Fibroblast of skin of abdomen (primary cell): ENCODE results near the gene SC5D.

ENCODE experiments used
- DNase-seq: peaks from one replicate; pipeline ENCODE4 v3.0.0-alpha.2; 2013

Gene SC5D

DNA sequence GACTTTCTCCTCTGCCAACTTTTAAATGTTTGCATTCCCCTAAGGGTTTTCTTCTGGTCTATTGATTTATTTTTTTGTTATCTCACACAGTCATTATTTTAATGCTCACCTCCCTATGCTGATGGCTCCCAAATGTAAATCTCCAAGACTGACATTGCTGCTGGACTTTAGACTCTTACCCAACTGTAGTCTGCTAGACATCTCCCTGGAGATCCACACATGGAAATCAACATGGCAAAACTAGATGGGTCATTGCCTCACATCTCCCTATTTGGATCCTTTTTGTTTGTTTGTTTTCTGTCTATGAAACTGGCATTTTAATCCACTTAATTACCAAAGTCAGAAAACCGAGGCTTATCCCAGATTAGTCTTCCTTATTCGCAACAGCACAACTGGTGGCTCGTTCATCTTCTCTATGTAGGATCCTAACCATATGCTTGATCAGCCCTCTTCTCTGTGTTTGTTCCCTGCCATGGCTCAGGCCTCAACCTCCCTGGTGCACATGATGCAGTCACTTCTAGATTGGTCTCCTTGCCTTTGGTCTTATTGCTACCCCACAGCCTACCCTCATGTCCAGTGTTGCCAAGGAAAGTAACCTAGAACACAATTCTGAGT, 37.3 kb downstream of the SC5D start:
- DNase-seq = no peak

GRCh38 chr11:121330614-121331435, 38.3 kb downstream of the SC5D start:
- no peak for DNase-seq

DNA sequence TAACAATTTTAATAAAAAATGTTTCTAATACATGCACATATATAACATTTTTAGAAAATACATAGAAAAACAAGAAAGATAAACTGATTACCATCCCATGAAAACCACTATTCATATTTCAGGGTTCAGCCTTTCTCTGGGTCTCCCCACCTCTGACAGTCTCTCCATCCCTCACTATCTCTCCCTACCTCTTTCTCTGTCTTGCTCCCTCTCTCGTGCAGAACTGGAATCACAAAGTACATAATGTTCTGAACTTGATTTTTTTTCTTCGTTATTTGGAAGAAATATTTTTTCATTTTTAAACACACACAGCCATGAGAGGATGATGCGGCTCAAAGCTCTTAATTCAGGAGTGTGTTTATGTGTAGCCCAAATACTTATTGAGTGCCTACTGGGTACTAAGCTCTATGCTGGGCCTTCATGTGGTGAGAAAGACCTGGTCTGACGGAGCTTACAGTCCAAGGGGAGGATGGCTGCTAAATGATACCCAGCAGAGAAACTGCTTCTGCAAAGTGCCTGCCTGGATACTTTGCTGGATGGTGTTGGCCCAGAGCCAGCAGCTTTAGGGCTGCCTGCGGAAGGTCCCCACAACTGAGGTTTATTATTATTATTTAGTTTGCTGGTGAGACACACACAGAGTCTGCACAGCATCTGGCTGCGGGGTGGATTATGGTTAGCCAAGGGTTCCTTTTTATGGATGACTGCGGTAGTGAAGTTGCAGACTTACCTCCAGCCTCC, 42.6 kb downstream of the SC5D start:
- no peak for DNase-seq

GRCh38 chr11:121336279-121336937, 43.8 kb downstream of the SC5D start:
- DNase-seq = no peak

GRCh38 chr11:121337078-121337477, 44.5 kb downstream of the SC5D start:
- DNase-seq = no peak

GRCh38 chr11:121337740-121338272, 45.2 kb downstream of the SC5D start:
- no peak for DNase-seq

- no peak for DNase-seq
These were observed 46.0 kb downstream of the SC5D start for GRCh38 chr11:121338536-121338935.

DNA sequence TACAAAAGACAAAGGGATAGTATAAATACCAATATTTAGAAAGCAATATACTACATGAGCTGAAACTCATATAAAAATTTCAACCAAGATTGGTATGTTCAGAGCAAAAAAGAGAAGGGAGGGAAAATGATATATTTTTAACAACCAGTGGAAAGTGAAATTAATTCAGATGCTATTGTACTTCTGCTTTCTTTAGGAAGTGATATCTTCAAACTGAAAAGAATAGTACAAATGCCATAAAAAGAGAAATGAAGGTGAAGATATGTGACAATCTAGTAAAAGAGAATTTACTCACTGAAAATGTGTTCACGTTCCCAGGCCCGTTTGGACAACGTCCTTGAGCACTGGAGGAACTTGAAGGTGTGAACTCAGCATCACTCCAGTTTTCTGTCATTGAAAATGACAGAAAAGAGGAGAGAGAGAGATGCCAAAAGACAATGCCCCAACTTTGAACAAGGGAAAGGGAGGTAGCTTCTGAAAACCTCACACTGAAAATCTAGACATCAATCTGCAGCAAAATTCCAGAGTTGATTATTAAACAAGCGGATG, 47.5 kb downstream of the SC5D start:
- no peak for DNase-seq

- DNase-seq = no peak
These were observed 49.0 kb downstream of the SC5D start for GRCh38 chr11:121341609-121342008.

GRCh38 chr11:121344824-121345223, 52.3 kb downstream of the SC5D start:
- no peak for DNase-seq

GRCh38 chr11:121347094-121347493, 54.5 kb downstream of the SC5D start:
- no peak for DNase-seq

DNA sequence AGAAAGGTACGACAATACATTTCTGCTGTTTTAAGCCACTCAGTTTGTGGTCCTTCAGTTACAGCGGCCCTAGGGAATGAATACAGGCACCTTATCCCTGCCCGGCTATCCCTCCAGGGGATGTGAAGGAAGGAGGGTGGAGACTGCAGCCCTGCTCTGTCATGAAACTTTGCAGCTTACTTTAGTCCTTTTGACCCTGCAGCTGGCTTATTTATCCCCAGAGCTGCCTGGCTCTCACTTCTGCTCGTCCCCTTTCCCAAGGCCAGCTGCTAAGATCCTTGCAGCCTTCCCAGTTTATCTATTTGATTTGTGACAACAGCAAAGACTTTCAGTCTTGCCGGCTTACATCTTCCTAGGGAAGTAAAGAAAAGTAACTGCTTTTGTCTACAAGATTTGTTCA, 55.2 kb downstream of the SC5D start:
- no peak for DNase-seq

GRCh38 chr11:121348220-121348875, 55.8 kb downstream of the SC5D start:
- DNase-seq = no peak

GRCh38 chr11:121349790-121350189, 57.2 kb downstream of the SC5D start:
- DNase-seq = no peak

DNA sequence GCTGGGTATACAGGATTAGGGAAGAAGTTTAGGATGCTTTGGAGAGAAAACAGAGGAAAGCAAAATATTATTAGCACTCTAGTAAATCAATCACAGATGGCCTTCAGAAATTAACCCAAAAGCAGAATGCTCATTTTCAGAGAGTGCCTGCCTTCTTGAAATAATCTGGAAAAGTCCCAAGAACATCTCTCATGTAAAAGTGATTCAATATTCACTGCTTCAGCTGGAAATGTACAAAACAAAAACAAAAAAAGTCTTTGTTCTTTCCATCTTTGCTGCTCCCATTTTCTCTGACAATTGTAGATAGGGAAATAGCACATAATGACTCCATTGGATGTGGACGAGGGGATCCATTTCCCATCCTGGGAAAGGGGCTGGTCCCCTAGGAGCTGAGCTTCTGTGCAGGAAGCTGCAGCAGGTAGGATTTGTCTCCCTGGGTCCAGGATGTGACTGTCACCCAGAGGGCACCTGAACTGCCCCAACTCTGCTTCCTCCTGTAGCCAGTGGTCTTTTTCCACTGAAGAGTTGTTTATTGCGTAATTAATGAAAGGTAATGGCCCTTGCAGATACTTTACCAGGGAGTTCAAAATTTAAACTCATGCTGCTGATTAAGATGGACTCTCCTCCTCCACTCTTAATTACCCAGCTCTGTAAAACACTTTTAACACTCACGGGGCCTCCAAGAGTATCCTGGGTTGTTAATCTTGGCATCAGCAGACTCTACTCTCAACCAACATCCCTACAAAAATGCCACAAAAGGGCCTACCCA, 57.9 kb downstream of the SC5D start:
- no peak for DNase-seq

DNA sequence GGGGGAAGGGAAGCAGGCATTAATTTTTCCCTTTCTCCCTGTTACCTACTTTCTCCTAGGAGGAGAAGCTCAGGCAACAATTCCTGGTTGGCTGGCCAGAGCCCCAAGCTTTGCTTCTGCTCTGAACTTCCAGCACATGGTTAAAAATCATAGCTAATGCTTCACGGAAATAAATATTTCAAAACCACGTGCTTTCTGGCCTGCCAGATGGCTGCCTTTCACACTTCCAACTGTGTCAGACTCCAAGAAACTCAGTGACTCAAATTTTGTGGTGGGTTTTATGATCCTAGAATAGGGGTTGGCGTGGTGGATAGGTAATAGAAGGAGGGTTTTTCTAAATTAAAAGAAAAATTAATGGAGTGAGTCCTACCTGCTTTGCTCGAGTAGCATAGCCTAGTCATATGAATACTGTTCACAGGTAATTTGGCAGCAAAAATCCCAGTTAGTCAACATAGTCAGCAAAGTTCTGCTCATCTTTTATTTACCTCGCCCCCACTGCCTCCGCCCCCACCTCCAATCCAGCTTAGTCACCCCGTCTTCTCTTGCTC, 58.6 kb downstream of the SC5D start:
- peak; percentile 24 for DNase-seq

DNA sequence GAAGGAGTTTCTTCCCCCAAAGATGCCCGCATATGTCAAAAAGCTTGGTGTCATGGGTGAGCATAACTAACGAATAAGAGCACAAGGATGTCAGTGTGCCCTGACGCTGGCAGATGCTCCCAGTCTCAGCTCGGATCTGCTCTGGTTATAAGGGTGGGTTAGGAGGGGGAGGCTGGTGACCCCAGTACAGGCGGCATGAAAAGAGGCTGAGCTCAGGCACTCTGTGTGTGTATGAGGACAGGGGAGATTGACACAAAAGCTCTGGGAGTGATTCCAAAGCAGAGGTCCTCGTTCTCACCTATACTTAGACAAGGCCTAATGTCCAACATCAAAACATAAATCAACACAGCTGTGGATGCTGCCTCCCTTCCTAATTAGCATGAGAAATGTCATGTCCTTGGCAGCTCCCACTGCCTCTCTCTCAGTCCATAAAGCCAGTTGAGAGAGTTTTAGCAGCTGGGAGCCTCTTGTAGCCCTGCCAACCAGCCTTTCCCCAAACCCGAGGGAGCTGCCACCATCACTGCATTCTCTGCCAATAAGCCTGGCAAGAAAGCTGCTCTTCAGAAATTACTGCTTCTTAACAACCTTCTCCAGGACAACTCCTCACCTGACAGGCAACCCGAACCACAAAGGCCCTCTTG, 59.8 kb downstream of the SC5D start:
- DNase-seq = no peak

- DNase-seq = no peak
These were observed 61.6 kb downstream of the SC5D start for GRCh38 chr11:121354192-121354591.

GRCh38 chr11:121356357-121356756, 63.8 kb downstream of the SC5D start:
- DNase-seq = peak; percentile 2
